ENCODE measurements around the gene EFNA4. TPM values are rescaled to one million over a fixed set of nuclear protein-coding genes. Genes with fewer than 3 reads are reported as not detected.

The EFNA4 gene
- total RNA-seq, 1 donor from 2014 or later, result 11.8 TPM

DNA sequence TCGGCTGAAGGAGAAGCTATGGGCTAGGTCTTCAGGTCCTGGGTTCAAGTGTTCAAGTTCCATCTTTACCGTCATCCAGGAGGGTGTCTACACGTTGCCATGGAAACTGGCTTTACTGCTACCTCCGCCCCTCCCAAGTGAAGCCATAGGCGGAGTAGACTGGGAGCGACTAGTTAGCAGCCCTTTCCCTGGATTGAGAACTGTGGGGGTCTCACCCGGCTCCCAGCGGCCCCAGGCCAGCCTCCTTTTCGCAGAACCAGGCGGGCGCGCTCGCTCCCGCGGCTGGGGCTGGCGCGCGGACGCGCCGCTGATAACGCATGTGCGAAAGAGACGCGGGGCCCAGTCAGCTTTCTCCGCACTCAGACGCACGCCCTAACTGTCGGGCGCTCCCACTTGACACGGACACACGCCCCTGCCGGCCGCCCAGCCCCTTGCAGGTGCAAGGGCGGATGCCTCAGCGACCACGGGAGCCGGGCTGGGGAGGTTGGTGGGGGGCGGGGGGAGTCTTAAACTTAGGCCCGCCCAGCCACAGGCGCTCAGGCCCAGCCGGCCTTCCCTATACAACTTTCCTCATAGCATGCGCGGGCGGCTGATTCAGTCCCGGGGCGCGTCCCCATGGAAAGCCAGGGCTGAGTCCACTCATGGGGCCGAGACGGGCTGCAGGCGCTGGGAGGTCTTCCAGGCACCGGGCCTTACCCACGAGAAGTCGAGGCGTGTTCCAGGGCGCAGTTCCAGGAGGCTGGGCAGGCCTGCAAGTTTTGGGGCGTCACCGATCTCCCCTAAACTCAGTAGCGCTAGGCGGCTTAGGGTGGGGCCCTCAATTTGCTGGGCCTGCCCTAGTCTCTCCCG, 7.4 kb downstream of the EFNA4 start:
- FAIRE-seq (no peak), DNase-seq (ENCODE audit: low read depth) (peak; percentile 61)
- TF ChIP-seq EZH2 (IDR thresholded peaks at IDR 0.05; ENCODE audit: insufficient read depth, low read length), result no peak
- TF ChIP-seq, protein P1, sequence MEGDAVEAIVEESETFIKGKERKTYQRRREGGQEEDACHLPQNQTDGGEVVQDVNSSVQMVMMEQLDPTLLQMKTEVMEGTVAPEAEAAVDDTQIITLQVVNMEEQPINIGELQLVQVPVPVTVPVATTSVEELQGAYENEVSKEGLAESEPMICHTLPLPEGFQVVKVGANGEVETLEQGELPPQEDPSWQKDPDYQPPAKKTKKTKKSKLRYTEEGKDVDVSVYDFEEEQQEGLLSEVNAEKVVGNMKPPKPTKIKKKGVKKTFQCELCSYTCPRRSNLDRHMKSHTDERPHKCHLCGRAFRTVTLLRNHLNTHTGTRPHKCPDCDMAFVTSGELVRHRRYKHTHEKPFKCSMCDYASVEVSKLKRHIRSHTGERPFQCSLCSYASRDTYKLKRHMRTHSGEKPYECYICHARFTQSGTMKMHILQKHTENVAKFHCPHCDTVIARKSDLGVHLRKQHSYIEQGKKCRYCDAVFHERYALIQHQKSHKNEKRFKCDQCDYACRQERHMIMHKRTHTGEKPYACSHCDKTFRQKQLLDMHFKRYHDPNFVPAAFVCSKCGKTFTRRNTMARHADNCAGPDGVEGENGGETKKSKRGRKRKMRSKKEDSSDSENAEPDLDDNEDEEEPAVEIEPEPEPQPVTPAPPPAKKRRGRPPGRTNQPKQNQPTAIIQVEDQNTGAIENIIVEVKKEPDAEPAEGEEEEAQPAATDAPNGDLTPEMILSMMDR (IDR thresholded peaks at IDR 0.05; ENCODE audit: insufficient read depth, low read depth, low read length), result no peak
- H3K36me3 ChIP-seq (ENCODE audit: insufficient read depth, low read length), result peaks cover 4% of the 10 kb centered on the region
- H3K4me3 Mint-ChIP-seq (ENCODE audit: unreplicated experiment), result peak overlapping the region; percentile 84
- peak overlapping the region; percentile 85 for H3K4me2 ChIP-seq (ENCODE audit: low read length)
- no peaks in the 10 kb centered on the region for H3K9me3 ChIP-seq (ENCODE audit: insufficient read depth, low read depth, low read length)
- peaks cover 7% of the 10 kb centered on the region for H3K36me3 Mint-ChIP-seq (ENCODE audit: low read depth, unreplicated experiment)
- peak overlapping the region; percentile 48 for H3K27ac Mint-ChIP-seq (ENCODE audit: unreplicated experiment)
- peaks cover 30% of the 10 kb centered on the region for H3K27me3 Mint-ChIP-seq (ENCODE audit: low read depth, unreplicated experiment)
- H3K9ac ChIP-seq (ENCODE audit: low read length), result peak overlapping the region; percentile 44
- H3K79me2 ChIP-seq (ENCODE audit: insufficient read depth, low read length), result peaks cover 5% of the 10 kb centered on the region
- peak overlapping the region; percentile 7 for H2AFZ ChIP-seq (ENCODE audit: low read depth, low read length)
- no peaks in the 10 kb centered on the region for H3K9me3 Mint-ChIP-seq (ENCODE audit: unreplicated experiment)
- peaks cover 7% of the 10 kb centered on the region for H3K4me1 ChIP-seq (ENCODE audit: insufficient read depth, low read length)
- H3K4me3 ChIP-seq (ENCODE audit: insufficient read depth, low read depth, low read length), result peak overlapping the region; percentile 50
- peaks cover 25% of the 10 kb centered on the region for H4K20me1 ChIP-seq (ENCODE audit: insufficient read depth, low read length)
- H3K27me3 ChIP-seq (ENCODE audit: insufficient read depth, low read length), result peaks cover 20% of the 10 kb centered on the region
- peaks cover 10% of the 10 kb centered on the region for H3K4me1 Mint-ChIP-seq (ENCODE audit: low read depth, unreplicated experiment)
- H3K27ac ChIP-seq (ENCODE audit: low read depth, low read length), result no peak overlapping the region

DNA sequence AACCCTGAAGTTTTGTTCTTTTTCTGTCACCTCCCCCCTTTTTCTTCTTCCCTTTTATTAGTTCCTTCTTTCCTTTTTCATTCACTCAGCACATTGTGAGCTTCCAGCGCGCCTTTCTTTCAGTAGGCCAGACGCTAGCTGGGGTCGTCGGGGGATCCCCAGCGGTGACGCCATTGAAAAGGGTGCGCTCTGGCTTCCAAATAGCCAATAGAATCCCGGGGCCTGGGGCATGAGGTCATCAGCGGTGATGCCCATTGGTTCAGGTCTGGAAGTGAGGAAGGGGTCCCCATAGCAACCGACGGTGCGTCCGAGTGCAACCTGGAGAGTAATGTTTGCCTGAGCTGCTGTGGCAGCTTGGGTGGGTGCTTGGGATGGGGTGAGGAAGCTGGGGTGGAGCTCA, 8.2 kb downstream of the EFNA4 start:
- peaks cover 4% of the 10 kb centered on the region for H3K36me3 ChIP-seq (ENCODE audit: insufficient read depth, low read length)
- Mint-ChIP-seq H3K27me3 (ENCODE audit: low read depth, unreplicated experiment) (peaks cover 30% of the 10 kb centered on the region), H3K9me3 (ENCODE audit: unreplicated experiment) (no peaks in the 10 kb centered on the region), H3K4me3 (ENCODE audit: unreplicated experiment) (peak overlapping the region; percentile 84), H3K4me1 (ENCODE audit: low read depth, unreplicated experiment) (peaks cover 10% of the 10 kb centered on the region), H3K36me3 (ENCODE audit: low read depth, unreplicated experiment) (peaks cover 6% of the 10 kb centered on the region), H3K27ac (ENCODE audit: unreplicated experiment) (peak overlapping the region; percentile 48)
- no peaks in the 10 kb centered on the region for H3K79me2 ChIP-seq (ENCODE audit: insufficient read depth, low read length)
- H2AFZ ChIP-seq (ENCODE audit: low read depth, low read length), result no peak overlapping the region
- TF ChIP-seq, protein P1 (IDR thresholded peaks at IDR 0.05; ENCODE audit: insufficient read depth, low read depth, low read length), result no peak
- no peak for TF ChIP-seq EZH2 (IDR thresholded peaks at IDR 0.05; ENCODE audit: insufficient read depth, low read length)
- no peak overlapping the region for H3K27ac ChIP-seq (ENCODE audit: low read depth, low read length)
- no peak overlapping the region for H3K4me3 ChIP-seq (ENCODE audit: insufficient read depth, low read depth, low read length)
- no peaks in the 10 kb centered on the region for H3K9me3 ChIP-seq (ENCODE audit: insufficient read depth, low read depth, low read length)
- peak overlapping the region; percentile 16 for H3K9ac ChIP-seq (ENCODE audit: low read length)
- FAIRE-seq (no peak), DNase-seq (ENCODE audit: low read depth) (no peak)
- peak overlapping the region; percentile 85 for H3K4me2 ChIP-seq (ENCODE audit: low read length)
- H3K27me3 ChIP-seq (ENCODE audit: insufficient read depth, low read length), result peaks cover 20% of the 10 kb centered on the region
- H4K20me1 ChIP-seq (ENCODE audit: insufficient read depth, low read length), result peaks cover 18% of the 10 kb centered on the region
- peaks cover 7% of the 10 kb centered on the region for H3K4me1 ChIP-seq (ENCODE audit: insufficient read depth, low read length)
